Immature natural killer cell (primary cell): Measurements from ENCODE around the gene PTPRD. TPM values are rescaled to one million over a fixed set of nuclear protein-coding genes. Genes with fewer than 3 reads are reported as not detected.

Experiments used
- DNase-seq, 3 donors: peaks; one replicate each; pipeline ENCODE4 v3.0.0; 2022; ENCODE audit warnings: mixed read lengths in 1 of 3
- H3K27ac Mint-ChIP-seq, 6 donors: one replicate each; pipeline ENCODE4 v1.8.0; 2020; ENCODE audit warnings: mixed read lengths in 6 of 6, mild to moderate bottlenecking in 5 of 6, inconsistent platforms in 4 of 6, moderate library complexity in 3 of 6
- H3K27me3 Mint-ChIP-seq, 3 donors: one replicate each; pipeline ENCODE4 v1.8.0; 2020 to 2021; ENCODE audit warnings: low read depth in 3 of 3, mild to moderate bottlenecking in 3 of 3, mixed read lengths in 3 of 3, moderate library complexity in 3 of 3, inconsistent platforms in 1 of 3
- H3K36me3 Mint-ChIP-seq, 3 donors: one replicate each; pipeline ENCODE4 v1.8.0; 2020; ENCODE audit warnings: mixed read lengths in 3 of 3, inconsistent platforms in 2 of 3, mild to moderate bottlenecking in 2 of 3
- H3K4me1 Mint-ChIP-seq, 2 donors: one replicate each; pipeline ENCODE4 v1.8.0; 2020; ENCODE audit warnings: inconsistent platforms in 2 of 2, mild to moderate bottlenecking in 2 of 2, mixed read lengths in 2 of 2, moderate library complexity in 1 of 2
- H3K4me3 Mint-ChIP-seq, 5 donors: one replicate each; pipeline ENCODE4 v1.8.0; 2020; ENCODE audit warnings: mild to moderate bottlenecking in 5 of 5, mixed read lengths in 5 of 5, inconsistent platforms in 3 of 5, moderate library complexity in 3 of 5
- H3K9me3 Mint-ChIP-seq, 6 donors: one replicate each; pipeline ENCODE4 v1.8.0; 2020; ENCODE audit warnings: mild to moderate bottlenecking in 6 of 6, mixed read lengths in 6 of 6, inconsistent platforms in 4 of 6, moderate library complexity in 3 of 6
- polyA plus RNA-seq, 3 donors: library from polyadenylated mRNA; unstranded; fragments of 300-500 nt; fragmentation: Illumina TruSeq; gene quantifications; one replicate each; pipeline ENCODE4 v1.2.3, GENCODE V29; 2021

PTPRD gene
- polyA plus RNA-seq, 3 donors from 2014 or later, result not detected

DNA sequence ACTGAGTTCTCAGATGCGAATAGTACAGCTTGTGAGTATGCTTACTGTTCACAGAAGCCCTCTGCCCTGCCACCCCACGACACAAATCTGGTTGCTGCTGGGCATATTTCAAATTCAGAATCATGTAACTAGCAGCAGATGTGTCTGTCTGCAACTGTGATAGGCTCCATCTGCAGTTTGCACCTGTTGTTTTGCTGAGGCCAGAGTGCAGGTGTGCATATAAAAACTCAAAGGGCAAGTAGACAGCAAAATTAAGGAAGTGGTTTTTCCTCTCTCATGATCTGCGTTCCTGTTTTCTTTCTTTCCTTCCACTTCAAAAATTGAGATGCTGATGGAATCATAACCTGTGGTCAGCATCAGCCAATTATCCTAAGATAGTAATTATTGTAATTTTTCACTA is 1000.5 kb downstream of the PTPRD start:
- Mint-ChIP-seq H3K27ac (no peak overlapping the region), H3K9me3 (peaks cover 0 to 19% (median 4%) of the 10 kb centered on the region in 6 donors), H3K4me1 (no peaks in the 10 kb centered on the region), H3K27me3 (no peaks in the 10 kb centered on the region), H3K4me3 (no peak overlapping the region), H3K36me3 (peaks cover 0 to 3% (median 0%) of the 10 kb centered on the region in 3 donors)
- DNase-seq, result no peak

DNA sequence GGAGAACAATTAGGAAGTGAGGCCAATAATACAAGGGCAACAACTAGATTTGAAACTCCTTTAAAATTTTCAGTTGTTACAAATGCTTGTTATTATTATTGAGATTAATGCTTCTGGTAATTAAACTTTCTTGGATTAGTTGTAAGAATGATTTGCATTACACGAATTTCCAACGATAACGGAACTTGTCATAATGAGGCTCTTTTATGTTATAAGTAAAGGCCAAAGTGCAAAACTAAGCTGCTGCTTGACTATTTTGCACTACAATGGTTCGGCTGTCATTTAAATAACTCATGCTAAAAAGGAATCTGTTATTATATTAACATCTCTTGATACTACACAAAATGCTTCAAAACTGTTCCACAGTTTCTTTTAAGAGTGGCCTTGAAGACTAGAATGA is 1007.1 kb downstream of the PTPRD start:
- no peak overlapping the region for H3K4me3 Mint-ChIP-seq
- peaks cover 0 to 6% (median 3%) of the 10 kb centered on the region in 6 donors for H3K9me3 Mint-ChIP-seq
- H3K4me1 Mint-ChIP-seq, result no peaks in the 10 kb centered on the region
- no peak for DNase-seq
- H3K27ac Mint-ChIP-seq, result no peak overlapping the region
- peaks cover 0 to 2% (median 0%) of the 10 kb centered on the region in 3 donors for H3K36me3 Mint-ChIP-seq
- H3K27me3 Mint-ChIP-seq, result no peaks in the 10 kb centered on the region

DNA sequence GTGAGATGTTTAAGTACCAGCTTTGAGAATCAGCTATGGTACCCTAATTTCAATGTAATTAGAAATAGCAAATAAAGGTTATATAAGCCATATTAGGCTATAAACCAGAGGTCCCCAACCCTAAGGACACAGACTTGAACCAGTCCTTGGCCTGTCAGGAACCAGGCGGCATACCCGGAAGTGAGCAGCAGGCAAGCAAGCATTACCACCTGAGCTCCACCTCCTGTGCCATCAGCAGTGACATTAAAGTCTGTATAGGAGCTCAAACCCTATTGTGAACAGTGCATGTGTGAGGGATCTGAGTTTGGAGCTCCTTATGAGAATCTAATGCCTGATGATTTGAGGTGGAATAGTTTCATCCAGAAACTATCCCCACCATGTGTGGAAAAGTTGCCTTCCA is 1009.5 kb downstream of the PTPRD start:
- DNase-seq, result no peak
- no peaks in the 10 kb centered on the region for H3K27me3 Mint-ChIP-seq
- no peaks in the 10 kb centered on the region for H3K36me3 Mint-ChIP-seq
- no peak overlapping the region for H3K27ac Mint-ChIP-seq
- H3K9me3 Mint-ChIP-seq, result peaks cover 0 to 12% (median 3%) of the 10 kb centered on the region in 6 donors
- H3K4me1 Mint-ChIP-seq, result no peaks in the 10 kb centered on the region
- no peak overlapping the region for H3K4me3 Mint-ChIP-seq

DNA sequence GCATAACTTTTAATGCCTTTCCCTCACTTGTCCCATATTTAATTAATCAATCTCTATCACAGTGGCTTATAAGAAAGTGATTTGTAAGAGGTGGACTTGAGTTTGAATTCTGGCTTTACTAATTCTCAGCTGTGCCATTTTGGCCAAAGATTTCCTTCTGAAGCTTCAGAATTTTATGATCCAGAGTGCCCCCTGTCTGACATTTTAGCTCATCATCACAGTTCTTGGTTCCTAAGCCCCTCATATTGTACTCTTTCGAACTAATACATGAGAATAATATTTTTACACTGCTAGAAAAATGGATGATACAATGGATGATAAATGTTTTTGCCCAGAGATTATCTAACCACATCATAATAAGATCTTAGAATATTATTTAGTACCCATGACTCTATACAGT is 1014.1 kb downstream of the PTPRD start:
- H3K27ac Mint-ChIP-seq, result no peak overlapping the region
- H3K27me3 Mint-ChIP-seq, result no peaks in the 10 kb centered on the region
- DNase-seq, result no peak

DNA sequence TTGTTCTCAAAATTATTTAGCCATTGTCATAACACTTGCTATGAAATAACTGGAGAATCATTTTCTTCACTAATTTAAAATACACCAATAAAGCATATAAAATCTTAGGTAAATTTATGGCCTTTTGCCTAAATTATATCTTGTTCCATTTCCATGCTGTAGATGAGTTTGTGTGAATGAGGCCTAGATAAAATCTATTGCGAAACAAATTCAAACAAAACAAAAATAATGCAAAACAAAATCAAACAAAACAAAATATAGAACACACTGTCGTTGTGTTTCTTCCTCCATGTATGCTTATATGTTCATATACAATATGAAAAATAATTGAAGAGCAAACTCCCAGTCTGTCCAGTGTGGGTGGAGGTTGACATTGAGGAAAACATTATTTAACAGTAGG is 1020.7 kb downstream of the PTPRD start:
- H3K27ac Mint-ChIP-seq, result no peak overlapping the region
- peaks cover 0 to 8% (median 0%) of the 10 kb centered on the region in 3 donors for H3K27me3 Mint-ChIP-seq
- no peaks in the 10 kb centered on the region for H3K36me3 Mint-ChIP-seq
- H3K4me1 Mint-ChIP-seq, result no peaks in the 10 kb centered on the region
- peaks cover 4 to 38% (median 9%) of the 10 kb centered on the region in 6 donors for H3K9me3 Mint-ChIP-seq
- no peak overlapping the region for H3K4me3 Mint-ChIP-seq
- no peak for DNase-seq

More for the DNA sequence above, 1014.1 kb downstream of the PTPRD start:
- Mint-ChIP-seq H3K4me1 (no peaks in the 10 kb centered on the region), H3K4me3 (no peak overlapping the region), H3K9me3 (peaks cover 0 to 22% (median 5%) of the 10 kb centered on the region in 6 donors), H3K36me3 (no peaks in the 10 kb centered on the region)

DNA sequence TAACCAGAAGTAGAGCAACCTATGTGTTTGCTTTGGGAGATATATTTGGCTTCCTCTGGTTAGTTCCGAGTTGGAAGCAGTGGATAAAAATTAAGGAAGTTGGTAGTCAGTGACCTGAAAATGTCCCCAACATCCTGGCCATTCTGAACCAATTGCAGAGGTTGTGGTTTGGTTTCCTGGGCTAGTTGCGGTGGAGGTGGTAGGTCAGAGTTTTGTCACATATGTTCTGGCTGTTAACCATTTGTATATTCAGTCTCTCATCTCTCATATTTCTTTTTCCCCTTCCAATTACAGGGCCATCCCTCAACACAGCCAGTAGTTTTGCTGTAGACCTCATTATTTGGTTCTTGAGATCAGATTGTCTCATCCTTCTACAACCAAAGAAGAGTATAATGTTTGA is 1026.9 kb downstream of the PTPRD start:
- H3K27ac Mint-ChIP-seq, result no peak overlapping the region
- H3K9me3 Mint-ChIP-seq, result peaks cover 0 to 26% (median 13%) of the 10 kb centered on the region in 6 donors
- H3K4me3 Mint-ChIP-seq, result no peak overlapping the region
- H3K36me3 Mint-ChIP-seq, result peaks cover 0 to 3% (median 0%) of the 10 kb centered on the region in 3 donors
- no peak for DNase-seq
- H3K4me1 Mint-ChIP-seq, result no peaks in the 10 kb centered on the region
- H3K27me3 Mint-ChIP-seq, result no peaks in the 10 kb centered on the region

DNA sequence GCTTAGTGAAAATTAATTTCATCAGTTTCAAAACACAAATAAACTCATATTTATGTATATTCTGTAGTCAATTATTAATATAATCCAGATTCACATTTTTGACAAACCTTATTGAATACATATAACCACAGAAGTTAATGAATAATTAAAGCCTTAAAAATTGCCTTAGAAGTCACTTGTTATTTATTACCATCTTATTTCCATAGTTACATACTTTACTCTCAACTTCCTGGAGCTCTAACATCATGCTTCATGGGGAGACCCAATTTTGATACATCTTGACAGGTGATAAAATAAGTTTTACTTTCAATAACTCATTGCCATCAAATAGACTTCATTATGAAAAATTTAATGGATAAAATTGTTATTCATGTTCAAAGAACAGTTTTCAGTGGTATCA is 1038.7 kb downstream of the PTPRD start:
- Mint-ChIP-seq H3K4me3 (no peak overlapping the region), H3K27ac (no peak overlapping the region), H3K4me1 (no peaks in the 10 kb centered on the region), H3K27me3 (peaks cover 0 to 2% (median 0%) of the 10 kb centered on the region in 3 donors), H3K9me3 (peaks cover 0 to 19% (median 5%) of the 10 kb centered on the region in 6 donors), H3K36me3 (no peaks in the 10 kb centered on the region)
- DNase-seq, result no peak

DNA sequence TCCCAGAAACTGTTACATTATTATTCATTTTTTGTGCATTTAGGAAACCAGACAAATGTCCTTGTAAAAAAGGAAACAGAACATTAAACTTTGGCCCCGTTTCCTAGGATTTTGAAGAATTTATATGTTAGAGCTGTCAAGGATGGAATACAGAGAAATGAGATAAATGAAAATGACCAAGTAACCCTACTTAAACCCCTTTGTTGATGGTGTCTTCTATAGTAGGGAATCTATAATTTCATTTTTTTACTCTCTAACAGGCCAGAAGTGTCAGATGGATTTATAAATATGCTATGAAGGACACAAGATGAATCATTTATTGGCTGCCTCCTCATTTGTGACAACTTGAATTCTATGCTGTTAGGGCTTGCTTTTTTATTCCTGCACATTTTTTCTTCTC is 1047.1 kb downstream of the PTPRD start:
- Mint-ChIP-seq H3K4me1 (no peaks in the 10 kb centered on the region), H3K27ac (no peak overlapping the region), H3K36me3 (no peaks in the 10 kb centered on the region), H3K9me3 (peaks cover 7 to 37% (median 12%) of the 10 kb centered on the region in 6 donors), H3K27me3 (no peaks in the 10 kb centered on the region), H3K4me3 (no peak overlapping the region)
- no peak for DNase-seq

DNA sequence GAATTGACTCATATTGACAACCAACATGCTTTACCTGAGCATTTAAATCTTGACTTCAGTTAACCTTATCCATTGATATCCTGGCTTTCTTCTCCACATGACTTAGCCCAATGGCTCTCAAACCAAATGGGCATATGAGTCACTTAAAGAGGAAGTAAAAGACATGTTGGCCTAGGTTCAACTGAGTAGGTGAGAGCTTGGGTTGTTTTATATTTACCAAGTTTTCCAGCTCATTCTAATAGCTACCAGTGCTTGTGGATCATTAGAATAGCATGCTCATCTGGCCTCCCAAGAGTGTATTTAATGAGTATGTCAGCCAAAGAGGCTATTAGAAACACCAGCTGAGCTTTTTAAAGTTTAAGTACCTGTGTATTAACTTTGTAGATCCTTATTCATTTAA is 1049.0 kb downstream of the PTPRD start:
- DNase-seq, result no peak
- Mint-ChIP-seq H3K4me3 (no peak overlapping the region), H3K4me1 (no peaks in the 10 kb centered on the region), H3K9me3 (peaks cover 6 to 40% (median 11%) of the 10 kb centered on the region in 6 donors), H3K27me3 (peaks cover 0 to 2% (median 0%) of the 10 kb centered on the region in 3 donors), H3K27ac (no peak overlapping the region), H3K36me3 (no peaks in the 10 kb centered on the region)

DNA sequence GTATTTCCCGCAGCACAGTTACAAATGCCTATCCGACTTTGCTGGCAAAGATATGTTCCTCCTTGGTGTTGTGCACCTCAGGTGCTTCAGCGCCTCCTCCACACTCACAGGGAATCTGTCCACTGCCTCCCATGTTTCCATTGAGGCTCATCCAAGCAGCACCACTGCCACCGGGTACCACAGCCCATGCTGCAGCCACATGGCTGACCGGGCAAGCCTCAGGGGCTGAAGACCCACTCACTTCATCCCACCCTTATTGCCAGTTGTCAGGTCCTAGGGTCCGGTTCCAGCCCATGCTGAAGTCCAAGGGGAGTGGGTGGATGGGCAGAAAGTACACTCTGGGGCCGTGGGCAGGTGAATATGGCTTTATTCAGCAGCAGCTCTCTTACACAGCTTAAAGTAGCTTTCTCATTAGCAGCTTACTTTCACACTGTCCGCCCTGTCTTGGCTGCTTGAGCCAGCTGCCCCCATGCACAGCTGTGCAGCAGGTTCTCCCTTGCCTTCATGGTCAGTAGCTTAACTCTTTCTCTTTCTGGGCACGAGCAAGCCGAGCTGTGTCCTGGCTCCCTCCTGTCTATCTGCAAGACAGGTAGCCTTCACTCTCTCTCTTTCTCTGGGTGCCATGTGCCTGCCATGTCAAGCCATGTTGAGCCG is 1052.3 kb downstream of the PTPRD start:
- Mint-ChIP-seq H3K27ac (no peak overlapping the region), H3K4me3 (no peak overlapping the region), H3K9me3 (peaks cover 5 to 54% (median 13%) of the 10 kb centered on the region in 6 donors), H3K36me3 (no peaks in the 10 kb centered on the region), H3K27me3 (peaks cover 0 to 2% (median 0%) of the 10 kb centered on the region in 3 donors), H3K4me1 (no peaks in the 10 kb centered on the region)
- no peak for DNase-seq

DNA sequence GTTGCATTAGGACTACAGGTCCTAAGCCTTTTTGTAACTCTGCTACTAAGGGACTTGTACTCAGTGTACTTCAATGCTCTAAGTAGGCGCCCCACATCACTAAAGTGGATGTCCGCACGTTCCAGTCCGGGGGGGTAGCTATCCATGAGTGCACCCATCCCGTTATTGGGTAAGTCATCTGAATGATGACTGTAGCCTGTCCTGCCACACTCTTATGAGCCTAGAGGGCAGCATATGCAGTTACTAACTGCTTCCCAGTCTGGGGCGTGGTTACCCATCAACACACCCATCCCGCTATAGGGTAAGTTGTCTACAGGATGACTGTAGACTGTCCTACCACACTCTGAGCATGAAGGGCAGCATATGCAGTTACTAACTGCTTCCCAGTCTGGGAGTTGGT is 1053.9 kb downstream of the PTPRD start:
- DNase-seq, result no peak
- no peak overlapping the region for H3K27ac Mint-ChIP-seq
- H3K4me3 Mint-ChIP-seq, result no peak overlapping the region
- peaks cover 0 to 2% (median 0%) of the 10 kb centered on the region in 3 donors for H3K27me3 Mint-ChIP-seq
- H3K4me1 Mint-ChIP-seq, result no peaks in the 10 kb centered on the region
- H3K36me3 Mint-ChIP-seq, result no peaks in the 10 kb centered on the region
- H3K9me3 Mint-ChIP-seq, result peaks cover 5 to 58% (median 15%) of the 10 kb centered on the region in 6 donors

DNA sequence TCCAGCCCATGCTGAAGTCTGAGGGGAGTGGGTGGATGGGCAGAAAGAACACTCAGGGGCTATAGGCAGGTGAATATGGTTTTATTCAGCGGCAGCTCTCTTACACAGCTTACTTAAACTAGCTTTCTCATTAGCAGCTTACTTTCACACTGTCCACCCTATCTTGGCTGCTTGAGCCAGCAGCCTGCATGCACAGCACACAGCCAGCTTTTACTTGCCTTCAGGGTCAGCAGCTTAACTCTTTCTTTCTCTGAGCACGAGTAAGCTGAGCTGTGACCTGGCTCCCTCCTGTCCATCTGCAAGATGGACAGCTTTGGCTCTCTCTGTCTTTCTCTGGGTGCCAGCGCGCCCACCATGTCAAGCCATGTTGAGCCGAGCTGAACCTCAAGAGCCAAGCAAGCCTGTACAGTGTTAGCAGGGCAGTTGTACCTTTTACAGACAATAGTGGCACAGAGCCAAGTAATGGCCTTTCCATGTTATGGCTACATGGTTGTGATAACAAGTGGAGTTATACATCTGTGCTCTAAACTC is 1054.9 kb downstream of the PTPRD start:
- Mint-ChIP-seq H3K27ac (no peak overlapping the region), H3K4me1 (no peaks in the 10 kb centered on the region), H3K9me3 (peaks cover 5 to 63% (median 15%) of the 10 kb centered on the region in 6 donors), H3K4me3 (no peak overlapping the region), H3K27me3 (peaks cover 0 to 2% (median 0%) of the 10 kb centered on the region in 3 donors), H3K36me3 (no peaks in the 10 kb centered on the region)
- no peak for DNase-seq

DNA sequence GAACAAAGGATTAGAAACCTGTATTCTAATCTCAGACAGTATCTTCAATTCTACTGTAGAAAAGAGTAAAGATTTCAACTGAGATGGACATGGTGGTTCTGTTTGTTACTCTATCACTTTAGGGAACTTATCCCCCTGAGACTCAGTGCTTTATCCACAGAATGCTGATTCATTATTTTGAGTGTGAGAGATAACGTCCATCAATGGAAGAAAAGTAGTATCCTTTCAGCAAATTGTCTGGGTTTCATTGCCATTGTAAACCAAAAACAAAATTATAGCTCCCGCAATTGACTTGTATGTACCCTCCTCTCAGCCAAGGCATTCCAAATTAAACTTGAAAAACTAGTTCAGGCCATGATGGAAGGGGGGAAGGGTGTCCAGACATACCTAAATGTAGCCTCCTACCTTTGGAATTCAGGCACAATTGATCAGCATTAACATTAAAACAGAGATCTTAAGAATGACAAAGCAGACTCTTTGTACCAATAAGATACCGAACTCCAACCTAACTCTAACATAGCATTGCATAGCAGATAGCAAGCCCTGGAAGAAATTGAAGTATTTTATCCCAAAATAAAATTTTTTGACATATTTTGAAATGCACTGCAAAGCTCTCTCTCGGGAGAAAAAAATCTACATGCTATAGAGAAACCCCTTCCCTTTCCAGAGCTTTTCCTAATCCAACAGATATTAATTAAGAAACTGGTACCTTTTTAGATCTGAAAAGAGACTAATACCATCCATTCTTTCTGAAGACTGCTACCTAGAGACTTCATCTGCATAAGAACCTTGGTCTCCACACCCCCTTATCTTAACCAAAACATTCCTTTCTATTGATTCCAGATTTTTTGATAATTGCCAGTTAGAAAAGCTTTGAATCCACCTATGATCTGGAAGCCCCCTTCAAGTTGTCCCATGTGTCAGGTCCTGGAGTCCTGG is 1055.7 kb downstream of the PTPRD start:
- no peak overlapping the region for H3K4me3 Mint-ChIP-seq
- peaks cover 3 to 57% (median 14%) of the 10 kb centered on the region in 6 donors for H3K9me3 Mint-ChIP-seq
- H3K4me1 Mint-ChIP-seq, result no peaks in the 10 kb centered on the region
- no peaks in the 10 kb centered on the region for H3K36me3 Mint-ChIP-seq
- peaks cover 0 to 2% (median 0%) of the 10 kb centered on the region in 3 donors for H3K27me3 Mint-ChIP-seq
- no peak overlapping the region for H3K27ac Mint-ChIP-seq
- DNase-seq, result no peak

DNA sequence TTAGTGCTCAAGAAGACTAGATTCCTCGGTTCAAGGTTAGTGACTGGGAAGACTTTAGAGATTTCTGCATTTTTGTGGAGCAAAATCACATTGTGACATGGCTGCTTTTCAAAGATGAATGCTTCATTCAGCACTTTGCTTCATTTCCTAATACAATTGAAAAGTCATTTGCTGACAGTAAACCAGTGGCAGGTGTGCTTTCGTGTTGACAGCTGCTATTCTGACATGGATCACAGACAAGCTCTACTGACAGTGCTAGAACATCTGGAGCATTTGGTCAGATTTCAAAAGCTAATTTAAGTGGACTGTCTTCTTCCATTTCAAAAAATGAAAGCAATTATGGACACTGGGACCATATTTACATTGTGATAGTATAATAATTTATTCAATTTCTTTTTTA is 1060.1 kb downstream of the PTPRD start:
- Mint-ChIP-seq H3K4me1 (no peaks in the 10 kb centered on the region), H3K36me3 (no peaks in the 10 kb centered on the region), H3K4me3 (no peak overlapping the region), H3K27me3 (peaks cover 0 to 1% (median 0%) of the 10 kb centered on the region in 3 donors), H3K9me3 (peaks cover 0 to 36% (median 8%) of the 10 kb centered on the region in 6 donors), H3K27ac (no peak overlapping the region)
- no peak for DNase-seq
